ENCODE results near the gene ANK2.

Gene ANK2

GRCh38 chr4:113049421-113050370, at the start of gene ANK2:
Gene ANK2 (plus strand): TSS chr4:113049653. CDS start chr4:113049729, 76 bp downstream.
- no peaks in the 10 kb centered on the region for H3K4me1 ChIP-seq (ENCODE audit: control insufficient read depth, insufficient read depth, low read length)
- H3K4me3 ChIP-seq (ENCODE audit: low read length): peak within 1 kb of the TSS; percentile 10
- no peak within 1 kb of the TSS for H3K9ac ChIP-seq (ENCODE audit: low read length)
- H3K27ac ChIP-seq (ENCODE audit: low read depth, low read length): no peak within 1 kb of the TSS
- H3K36me3 ChIP-seq (ENCODE audit: control insufficient read depth, insufficient read depth, low read length): no peaks in the 10 kb centered on the region
- H3K27me3 ChIP-seq (ENCODE audit: control insufficient read depth, insufficient read depth, low read length): no peaks in the 10 kb centered on the region

DNA sequence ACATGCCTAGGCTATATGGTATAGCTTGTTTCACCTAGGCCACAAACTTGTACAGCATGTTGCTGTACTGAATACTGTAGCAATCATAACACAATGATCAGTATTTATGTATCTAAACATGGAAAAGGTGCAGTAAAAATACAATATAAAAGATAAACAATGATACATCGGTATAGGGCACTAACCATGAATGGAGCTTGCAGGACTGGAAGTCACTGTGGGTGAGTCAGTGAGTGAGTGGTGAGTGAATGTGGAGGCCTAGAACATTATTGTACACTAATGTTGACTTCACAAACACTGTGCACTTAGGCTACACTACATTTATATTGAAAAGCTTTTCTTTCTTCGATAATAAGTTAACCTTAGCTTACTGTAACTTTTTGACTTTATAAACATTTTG, 45.6 kb upstream of the ANK2 start:
- Histone ChIP-seq H3K36me3 (ENCODE audit: control insufficient read depth, insufficient read depth, low read length) (no peaks in the 10 kb centered on the region), H3K4me3 (ENCODE audit: low read length) (no peak overlapping the region), H3K27me3 (ENCODE audit: control insufficient read depth, insufficient read depth, low read length) (no peaks in the 10 kb centered on the region), H3K4me1 (ENCODE audit: control insufficient read depth, insufficient read depth, low read length) (no peaks in the 10 kb centered on the region), H3K9ac (ENCODE audit: low read length) (no peak overlapping the region), H3K27ac (ENCODE audit: low read depth, low read length) (no peak overlapping the region)

- Histone ChIP-seq H3K27ac (ENCODE audit: low read depth, low read length) (no peak overlapping the region), H3K27me3 (ENCODE audit: control insufficient read depth, insufficient read depth, low read length) (no peaks in the 10 kb centered on the region), H3K9ac (ENCODE audit: low read length) (no peak overlapping the region), H3K4me1 (ENCODE audit: control insufficient read depth, insufficient read depth, low read length) (no peaks in the 10 kb centered on the region), H3K4me3 (ENCODE audit: low read length) (no peak overlapping the region), H3K36me3 (ENCODE audit: control insufficient read depth, insufficient read depth, low read length) (no peaks in the 10 kb centered on the region)
Measured at GRCh38 chr4:113004655-113005054, 44.8 kb upstream of the ANK2 start.

GRCh38 chr4:113006632-113007031, 42.8 kb upstream of the ANK2 start:
- Histone ChIP-seq H3K4me1 (ENCODE audit: control insufficient read depth, insufficient read depth, low read length) (no peaks in the 10 kb centered on the region), H3K36me3 (ENCODE audit: control insufficient read depth, insufficient read depth, low read length) (no peaks in the 10 kb centered on the region), H3K27me3 (ENCODE audit: control insufficient read depth, insufficient read depth, low read length) (no peaks in the 10 kb centered on the region), H3K4me3 (ENCODE audit: low read length) (no peak overlapping the region), H3K9ac (ENCODE audit: low read length) (no peak overlapping the region), H3K27ac (ENCODE audit: low read depth, low read length) (no peak overlapping the region)

GRCh38 chr4:113007151-113007550, 42.3 kb upstream of the ANK2 start:
- Histone ChIP-seq H3K4me1 (ENCODE audit: control insufficient read depth, insufficient read depth, low read length) (no peaks in the 10 kb centered on the region), H3K27ac (ENCODE audit: low read depth, low read length) (no peak overlapping the region), H3K4me3 (ENCODE audit: low read length) (no peak overlapping the region), H3K27me3 (ENCODE audit: control insufficient read depth, insufficient read depth, low read length) (no peaks in the 10 kb centered on the region), H3K9ac (ENCODE audit: low read length) (no peak overlapping the region), H3K36me3 (ENCODE audit: control insufficient read depth, insufficient read depth, low read length) (no peaks in the 10 kb centered on the region)

DNA sequence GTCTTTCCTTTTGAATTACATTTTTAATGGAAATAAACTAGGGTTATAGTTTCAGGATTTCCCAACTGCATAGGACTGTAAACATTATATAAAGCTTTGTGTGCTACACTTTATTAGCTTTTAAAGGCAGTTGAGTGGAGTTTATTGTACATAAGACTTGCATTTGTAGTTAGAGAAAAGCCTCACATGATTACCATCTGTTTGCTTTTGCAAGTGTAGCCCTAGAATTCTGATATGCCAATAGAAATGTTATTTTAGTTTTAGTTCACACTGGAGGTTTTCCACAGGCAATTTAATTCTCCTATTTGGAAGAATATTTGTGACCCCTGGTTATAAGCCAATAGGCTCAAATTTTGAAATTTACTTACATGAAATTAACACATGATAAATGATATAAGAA, 41.3 kb upstream of the ANK2 start:
- Histone ChIP-seq H3K9ac (ENCODE audit: low read length) (no peak overlapping the region), H3K27ac (ENCODE audit: low read depth, low read length) (no peak overlapping the region), H3K4me1 (ENCODE audit: control insufficient read depth, insufficient read depth, low read length) (no peaks in the 10 kb centered on the region), H3K27me3 (ENCODE audit: control insufficient read depth, insufficient read depth, low read length) (no peaks in the 10 kb centered on the region), H3K4me3 (ENCODE audit: low read length) (no peak overlapping the region), H3K36me3 (ENCODE audit: control insufficient read depth, insufficient read depth, low read length) (no peaks in the 10 kb centered on the region)

GRCh38 chr4:113008716-113009115, 40.7 kb upstream of the ANK2 start:
- H3K4me3 ChIP-seq (ENCODE audit: low read length): no peak overlapping the region
- H3K9ac ChIP-seq (ENCODE audit: low read length): no peak overlapping the region

GRCh38 chr4:113009461-113009860, 40.0 kb upstream of the ANK2 start:
- H3K36me3 ChIP-seq (ENCODE audit: control insufficient read depth, insufficient read depth, low read length): no peaks in the 10 kb centered on the region
- H3K4me3 ChIP-seq (ENCODE audit: low read length): no peak overlapping the region
- H3K9ac ChIP-seq (ENCODE audit: low read length): no peak overlapping the region
- no peaks in the 10 kb centered on the region for H3K4me1 ChIP-seq (ENCODE audit: control insufficient read depth, insufficient read depth, low read length)
- no peaks in the 10 kb centered on the region for H3K27me3 ChIP-seq (ENCODE audit: control insufficient read depth, insufficient read depth, low read length)
- H3K27ac ChIP-seq (ENCODE audit: low read depth, low read length): no peak overlapping the region

More at GRCh38 chr4:113008716-113009115, 40.7 kb upstream of the ANK2 start:
- no peaks in the 10 kb centered on the region for H3K27me3 ChIP-seq (ENCODE audit: control insufficient read depth, insufficient read depth, low read length)
- no peaks in the 10 kb centered on the region for H3K36me3 ChIP-seq (ENCODE audit: control insufficient read depth, insufficient read depth, low read length)
- no peaks in the 10 kb centered on the region for H3K4me1 ChIP-seq (ENCODE audit: control insufficient read depth, insufficient read depth, low read length)
- no peak overlapping the region for H3K27ac ChIP-seq (ENCODE audit: low read depth, low read length)

DNA sequence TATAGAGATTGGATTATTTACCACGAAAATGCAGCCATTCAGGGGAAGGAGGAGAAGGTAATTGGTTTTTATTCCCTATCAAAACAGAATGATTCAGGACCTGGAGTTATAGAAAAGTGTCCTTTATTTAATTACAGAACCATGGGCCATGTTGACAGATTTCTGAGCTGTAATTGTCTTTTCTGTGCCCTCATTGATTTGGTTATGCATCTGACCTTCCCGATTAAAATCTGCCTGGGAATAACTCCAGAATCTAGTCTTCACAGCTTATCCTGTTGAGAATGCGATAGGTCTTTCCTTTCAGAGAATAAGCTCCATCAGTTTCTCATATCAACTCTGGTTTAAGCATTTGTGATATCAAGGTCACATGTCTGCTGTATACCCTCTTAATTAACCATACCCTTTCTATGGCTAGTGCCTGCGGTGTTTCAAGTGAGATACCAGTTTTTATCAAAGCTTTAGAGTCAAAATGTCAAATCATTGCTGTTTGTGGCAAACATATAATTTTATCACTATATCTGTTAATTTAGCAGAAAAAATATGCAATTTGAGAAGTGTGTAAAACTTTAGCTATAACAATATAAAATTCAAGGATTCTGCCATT, 37.2 kb upstream of the ANK2 start:
- no peak overlapping the region for H3K4me3 ChIP-seq (ENCODE audit: low read length)
- no peaks in the 10 kb centered on the region for H3K27me3 ChIP-seq (ENCODE audit: control insufficient read depth, insufficient read depth, low read length)
- no peak overlapping the region for H3K27ac ChIP-seq (ENCODE audit: low read depth, low read length)
- H3K4me1 ChIP-seq (ENCODE audit: control insufficient read depth, insufficient read depth, low read length): no peaks in the 10 kb centered on the region
- no peak overlapping the region for H3K9ac ChIP-seq (ENCODE audit: low read length)
- H3K36me3 ChIP-seq (ENCODE audit: control insufficient read depth, insufficient read depth, low read length): no peaks in the 10 kb centered on the region

- no peak overlapping the region for H3K27ac ChIP-seq (ENCODE audit: low read depth, low read length)
- no peaks in the 10 kb centered on the region for H3K27me3 ChIP-seq (ENCODE audit: control insufficient read depth, insufficient read depth, low read length)
- no peaks in the 10 kb centered on the region for H3K36me3 ChIP-seq (ENCODE audit: control insufficient read depth, insufficient read depth, low read length)
- H3K4me1 ChIP-seq (ENCODE audit: control insufficient read depth, insufficient read depth, low read length): no peaks in the 10 kb centered on the region
- H3K4me3 ChIP-seq (ENCODE audit: low read length): no peak overlapping the region
- no peak overlapping the region for H3K9ac ChIP-seq (ENCODE audit: low read length)
Measured at GRCh38 chr4:113012786-113013185, 36.7 kb upstream of the ANK2 start.

- Histone ChIP-seq H3K27ac (ENCODE audit: low read depth, low read length) (no peak overlapping the region), H3K36me3 (ENCODE audit: control insufficient read depth, insufficient read depth, low read length) (no peaks in the 10 kb centered on the region), H3K4me1 (ENCODE audit: control insufficient read depth, insufficient read depth, low read length) (no peaks in the 10 kb centered on the region), H3K4me3 (ENCODE audit: low read length) (no peak overlapping the region), H3K27me3 (ENCODE audit: control insufficient read depth, insufficient read depth, low read length) (no peaks in the 10 kb centered on the region), H3K9ac (ENCODE audit: low read length) (no peak overlapping the region)
Measured at GRCh38 chr4:113013751-113014150, 35.7 kb upstream of the ANK2 start.

DNA sequence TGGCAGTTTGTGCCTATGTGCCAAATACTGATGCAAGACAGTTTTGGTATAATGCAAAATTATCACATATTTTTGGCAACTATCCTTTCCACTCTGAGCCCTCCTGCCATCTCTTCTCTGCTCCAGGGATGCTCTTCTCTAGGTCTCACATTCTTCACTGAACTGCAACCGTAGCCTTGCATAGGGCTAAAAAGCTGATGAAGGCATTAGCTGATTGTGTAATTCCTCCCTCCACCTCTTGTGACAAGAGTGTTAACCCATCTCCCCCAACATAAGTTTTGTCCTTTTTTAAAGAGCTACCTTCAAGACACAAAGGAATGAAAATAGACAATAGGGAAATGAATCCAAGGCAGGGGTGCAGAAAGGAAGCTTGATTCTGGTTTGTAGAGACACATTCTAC, 33.1 kb upstream of the ANK2 start:
- no peaks in the 10 kb centered on the region for H3K27me3 ChIP-seq (ENCODE audit: control insufficient read depth, insufficient read depth, low read length)
- H3K27ac ChIP-seq (ENCODE audit: low read depth, low read length): no peak overlapping the region
- no peaks in the 10 kb centered on the region for H3K36me3 ChIP-seq (ENCODE audit: control insufficient read depth, insufficient read depth, low read length)
- no peak overlapping the region for H3K9ac ChIP-seq (ENCODE audit: low read length)
- H3K4me3 ChIP-seq (ENCODE audit: low read length): no peak overlapping the region
- no peaks in the 10 kb centered on the region for H3K4me1 ChIP-seq (ENCODE audit: control insufficient read depth, insufficient read depth, low read length)

- H3K4me3 ChIP-seq (ENCODE audit: low read length): no peak overlapping the region
- H3K27ac ChIP-seq (ENCODE audit: low read depth, low read length): no peak overlapping the region
- H3K27me3 ChIP-seq (ENCODE audit: control insufficient read depth, insufficient read depth, low read length): no peaks in the 10 kb centered on the region
- H3K9ac ChIP-seq (ENCODE audit: low read length): no peak overlapping the region
- no peaks in the 10 kb centered on the region for H3K36me3 ChIP-seq (ENCODE audit: control insufficient read depth, insufficient read depth, low read length)
- no peaks in the 10 kb centered on the region for H3K4me1 ChIP-seq (ENCODE audit: control insufficient read depth, insufficient read depth, low read length)
Measured at GRCh38 chr4:113020966-113021365, 28.5 kb upstream of the ANK2 start.

Data from rectal smooth muscle tissue (tissue), 1 donor.